Measurements from ENCODE around the gene KCNH2.
"Not testable (repeated sequence)": the region's sequence is repeated elsewhere in the genome, so short reads cannot be mapped to it uniquely, and the experiment has no call there.

Gene KCNH2, protein sequence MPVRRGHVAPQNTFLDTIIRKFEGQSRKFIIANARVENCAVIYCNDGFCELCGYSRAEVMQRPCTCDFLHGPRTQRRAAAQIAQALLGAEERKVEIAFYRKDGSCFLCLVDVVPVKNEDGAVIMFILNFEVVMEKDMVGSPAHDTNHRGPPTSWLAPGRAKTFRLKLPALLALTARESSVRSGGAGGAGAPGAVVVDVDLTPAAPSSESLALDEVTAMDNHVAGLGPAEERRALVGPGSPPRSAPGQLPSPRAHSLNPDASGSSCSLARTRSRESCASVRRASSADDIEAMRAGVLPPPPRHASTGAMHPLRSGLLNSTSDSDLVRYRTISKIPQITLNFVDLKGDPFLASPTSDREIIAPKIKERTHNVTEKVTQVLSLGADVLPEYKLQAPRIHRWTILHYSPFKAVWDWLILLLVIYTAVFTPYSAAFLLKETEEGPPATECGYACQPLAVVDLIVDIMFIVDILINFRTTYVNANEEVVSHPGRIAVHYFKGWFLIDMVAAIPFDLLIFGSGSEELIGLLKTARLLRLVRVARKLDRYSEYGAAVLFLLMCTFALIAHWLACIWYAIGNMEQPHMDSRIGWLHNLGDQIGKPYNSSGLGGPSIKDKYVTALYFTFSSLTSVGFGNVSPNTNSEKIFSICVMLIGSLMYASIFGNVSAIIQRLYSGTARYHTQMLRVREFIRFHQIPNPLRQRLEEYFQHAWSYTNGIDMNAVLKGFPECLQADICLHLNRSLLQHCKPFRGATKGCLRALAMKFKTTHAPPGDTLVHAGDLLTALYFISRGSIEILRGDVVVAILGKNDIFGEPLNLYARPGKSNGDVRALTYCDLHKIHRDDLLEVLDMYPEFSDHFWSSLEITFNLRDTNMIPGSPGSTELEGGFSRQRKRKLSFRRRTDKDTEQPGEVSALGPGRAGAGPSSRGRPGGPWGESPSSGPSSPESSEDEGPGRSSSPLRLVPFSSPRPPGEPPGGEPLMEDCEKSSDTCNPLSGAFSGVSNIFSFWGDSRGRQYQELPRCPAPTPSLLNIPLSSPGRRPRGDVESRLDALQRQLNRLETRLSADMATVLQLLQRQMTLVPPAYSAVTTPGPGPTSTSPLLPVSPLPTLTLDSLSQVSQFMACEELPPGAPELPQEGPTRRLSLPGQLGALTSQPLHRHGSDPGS

DNA sequence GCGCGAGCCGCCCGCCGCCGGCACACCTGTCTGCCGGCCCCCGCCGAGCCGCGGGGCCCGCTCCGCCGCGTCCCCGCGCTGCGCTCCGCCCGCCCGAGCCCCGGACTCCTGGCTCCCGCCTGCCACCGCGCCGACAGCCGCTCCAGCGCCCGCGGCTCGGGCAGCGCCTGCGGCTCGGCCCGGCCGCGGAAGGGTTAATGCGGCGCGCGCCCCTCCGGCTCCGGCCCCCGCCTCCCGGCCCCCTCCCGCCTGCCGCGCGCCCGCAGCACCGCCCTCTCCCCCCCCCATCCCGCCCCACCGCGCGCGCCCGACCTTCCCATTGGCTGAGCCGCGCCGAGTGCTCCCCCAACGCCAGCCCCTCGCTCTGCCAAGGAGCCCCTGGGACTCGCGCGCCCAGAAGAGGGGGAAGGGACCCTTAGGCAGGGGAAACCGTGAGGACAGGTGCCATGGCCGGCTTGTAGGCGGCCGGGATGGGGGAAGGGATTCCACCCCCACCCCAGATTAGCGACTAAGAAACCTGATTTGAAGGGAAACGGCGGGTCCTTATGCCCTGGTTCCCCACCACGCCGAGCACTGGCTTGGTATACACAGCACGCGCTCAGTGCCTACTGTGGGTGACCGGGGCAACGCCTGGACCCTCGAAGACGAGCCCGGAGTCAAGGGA, at the start of gene KCNH2:
Gene KCNH2 (minus strand): TSS at position 196 of the 664 bp plus-strand sequence. CDS start 408 bp downstream, outside the sequence.
- DNase-seq: peak; percentile 78

DNA sequence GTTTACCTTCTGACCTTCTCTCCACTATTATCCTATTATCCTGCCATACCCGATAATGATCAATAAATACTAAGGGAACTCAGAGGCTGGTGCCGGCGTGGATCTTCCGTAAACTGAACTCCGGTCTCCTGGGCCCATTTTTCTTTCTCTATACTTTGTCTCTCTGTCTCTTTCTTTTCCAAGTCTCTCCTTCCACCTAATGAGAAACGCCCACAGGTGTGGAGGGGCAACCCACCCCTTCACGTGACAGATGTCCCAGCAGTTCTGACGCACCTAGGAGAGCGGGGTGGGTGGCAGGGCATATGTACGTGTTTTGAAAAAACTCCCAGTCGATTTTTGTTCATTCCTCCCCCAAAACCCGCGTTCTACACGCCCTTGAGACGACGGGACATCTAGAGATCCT, 49.6 kb upstream of the KCNH2 start:
- not testable (repeated sequence) for DNase-seq

DNA sequence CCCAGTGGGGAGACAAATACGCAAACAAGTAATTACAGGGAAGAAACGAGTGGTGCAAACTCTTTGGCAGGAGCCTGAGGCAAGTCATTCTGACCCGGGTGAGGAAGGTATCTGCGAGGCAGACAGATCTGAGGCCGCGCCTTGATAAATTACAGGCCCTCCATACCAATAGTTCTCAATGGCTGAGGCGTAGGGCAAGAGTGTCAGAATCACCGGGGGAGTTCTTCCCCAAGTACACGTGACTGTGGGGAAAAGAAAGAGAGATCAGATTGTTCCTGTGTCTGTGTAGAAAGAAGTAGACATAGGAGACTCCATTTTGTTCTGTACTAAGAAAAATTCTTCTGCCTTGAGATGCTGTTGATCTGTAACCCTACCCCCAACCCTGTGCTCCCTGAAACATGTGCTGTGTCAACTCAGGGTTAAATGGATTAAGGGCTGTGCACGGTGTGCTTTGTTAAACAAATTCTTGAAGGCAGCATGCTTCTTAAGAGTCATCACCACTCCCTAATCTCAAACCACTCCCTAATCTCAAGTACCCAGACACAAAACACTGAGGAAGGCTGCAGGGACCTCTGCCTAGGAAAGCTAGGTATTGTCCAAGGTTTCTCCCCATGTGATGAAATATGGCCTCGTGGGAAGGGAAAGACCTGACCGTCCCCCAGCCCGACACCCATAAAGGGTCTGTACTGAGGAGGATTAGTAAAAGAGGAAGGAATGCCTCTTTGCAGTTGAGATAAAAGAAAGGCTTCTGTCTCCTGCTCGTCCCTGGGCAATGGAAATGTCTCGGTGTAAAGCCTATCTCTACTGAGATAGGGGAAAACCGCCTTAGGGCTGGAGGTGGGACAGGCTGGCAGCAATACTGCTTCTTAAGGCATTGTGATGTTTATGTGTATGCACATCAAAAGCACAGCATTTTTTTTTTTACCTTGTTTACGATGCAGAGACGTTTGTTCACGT, 48.9 kb upstream of the KCNH2 start:
- DNase-seq: not testable (repeated sequence)

DNA sequence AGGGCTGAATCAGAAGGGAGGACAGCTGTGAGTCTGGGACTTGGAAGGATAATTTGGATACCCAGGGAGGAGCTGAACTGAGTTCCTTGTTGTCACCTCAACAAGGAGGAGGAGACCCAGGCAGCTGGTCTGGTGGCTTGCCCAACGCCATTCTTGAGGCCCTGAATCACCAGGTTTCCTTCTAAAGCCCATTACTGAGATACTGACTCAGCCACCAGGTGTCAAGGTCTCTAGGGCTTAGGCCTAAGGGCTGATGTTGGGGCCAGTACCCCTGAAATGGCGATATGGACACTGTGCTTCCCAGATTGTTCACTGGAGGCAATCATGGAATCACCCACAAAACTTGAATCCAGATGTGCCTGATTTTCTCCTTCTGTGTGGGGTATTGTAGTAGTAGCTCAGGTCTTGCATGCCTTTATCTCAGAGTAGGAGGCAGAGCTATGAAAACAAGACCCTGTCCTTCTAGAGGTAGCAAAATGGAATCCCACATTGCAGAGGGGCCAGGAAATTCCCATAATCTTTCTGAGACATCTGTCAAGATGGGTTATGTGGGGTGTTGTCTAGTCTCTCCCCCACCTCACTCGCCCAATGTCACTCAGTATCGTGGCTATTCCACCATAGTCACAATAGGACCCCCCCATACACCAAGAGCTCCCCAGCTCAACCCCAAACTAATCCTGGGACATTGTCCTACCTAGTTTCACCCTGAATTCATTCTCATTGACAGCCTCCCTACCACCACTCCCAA, 48.0 kb upstream of the KCNH2 start:
- DNase-seq: peak; percentile 62

DNA sequence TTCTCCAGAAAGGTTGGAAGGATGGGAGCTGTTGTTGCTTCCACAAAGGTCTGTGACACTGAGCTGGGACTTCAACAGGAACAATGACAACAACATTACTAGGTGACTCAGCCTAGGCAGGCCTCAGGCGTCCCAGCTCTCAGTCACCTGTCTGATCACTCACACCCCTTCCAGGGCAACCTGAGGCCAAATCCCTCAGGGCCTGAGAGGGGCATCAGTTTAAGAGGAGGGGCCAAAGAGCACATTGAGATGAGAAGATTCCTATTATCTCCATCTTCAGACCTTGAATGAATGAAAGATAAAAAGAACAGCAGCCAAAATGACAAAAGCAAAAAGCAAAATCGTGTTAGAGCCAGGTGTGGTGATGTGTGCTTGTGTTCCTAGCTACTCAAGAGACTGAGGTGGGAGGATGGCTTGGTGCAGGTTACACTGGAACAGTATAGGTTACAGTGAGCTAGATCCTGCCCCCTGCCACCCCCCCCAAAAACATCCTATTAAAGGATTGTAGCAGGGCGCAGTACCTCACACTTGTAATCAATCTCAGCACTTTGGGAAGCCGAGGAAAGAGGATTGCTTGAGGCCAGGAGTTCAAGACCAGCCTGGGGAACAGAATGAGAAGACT, 46.4 kb upstream of the KCNH2 start, which contains the start of gene ATG9B:
Gene ATG9B (minus strand): TSS at position 60 of the 622 bp plus-strand sequence. CDS start 71 bp downstream, outside the sequence.
- DNase-seq: no peak

DNA sequence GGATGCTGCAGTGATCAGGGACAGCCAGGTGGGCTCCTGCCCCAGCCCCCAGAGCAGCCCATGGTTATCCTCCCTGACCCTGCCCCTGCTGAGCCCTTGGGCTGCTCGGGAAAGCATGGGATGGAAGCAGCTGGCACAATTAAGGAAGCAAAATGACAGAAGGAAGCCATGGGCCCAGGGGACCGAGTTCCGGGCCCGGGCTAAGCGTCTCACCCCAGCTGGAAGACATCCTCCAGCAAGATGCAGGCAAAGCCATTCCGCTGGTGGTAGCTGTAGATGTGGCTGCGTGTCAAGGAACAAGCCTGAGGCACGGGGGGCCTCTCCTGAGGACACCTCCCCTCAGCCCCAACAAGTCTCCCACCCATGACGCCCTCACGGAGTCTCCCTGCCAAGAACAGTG, 45.1 kb upstream of the KCNH2 start:
- DNase-seq: no peak

DNA sequence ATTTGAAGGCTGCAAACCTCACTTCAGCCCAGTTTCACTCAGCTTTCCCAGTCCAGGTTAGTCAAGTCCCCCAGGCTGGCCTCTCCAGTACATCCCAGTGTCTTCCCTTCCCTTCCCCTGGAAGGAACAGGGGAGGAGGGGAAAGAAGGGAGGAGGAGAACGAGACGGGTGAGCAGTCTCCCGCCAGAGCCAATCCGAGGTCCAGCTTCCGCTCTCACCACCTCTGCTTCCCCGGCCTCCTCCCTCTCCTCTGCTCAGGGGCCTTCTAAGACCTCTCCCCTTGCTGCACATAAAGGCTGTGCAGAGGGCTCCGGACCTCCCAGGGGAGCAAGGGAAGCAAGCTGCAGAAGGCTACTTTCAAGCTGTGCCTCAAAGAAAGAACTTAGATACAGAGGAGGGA, 42.1 kb upstream of the KCNH2 start:
- DNase-seq: no peak

DNA sequence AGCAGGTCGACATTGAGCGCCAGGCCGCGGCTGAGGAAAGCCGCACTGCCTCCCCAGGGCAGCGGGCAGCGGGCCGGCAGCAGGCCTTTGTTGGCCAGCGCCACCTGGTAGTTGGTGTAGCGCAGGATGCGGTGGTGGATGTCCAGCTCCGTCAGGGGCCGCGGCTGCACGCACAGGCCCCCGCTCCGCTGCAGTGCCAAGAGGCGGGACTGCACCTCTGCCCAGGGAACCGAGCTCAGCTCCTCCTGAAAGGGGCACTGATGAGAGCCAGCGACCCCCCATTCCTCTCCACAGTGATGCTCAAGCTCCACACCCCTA, 41.0 kb upstream of the KCNH2 start:
- DNase-seq: no peak

DNA sequence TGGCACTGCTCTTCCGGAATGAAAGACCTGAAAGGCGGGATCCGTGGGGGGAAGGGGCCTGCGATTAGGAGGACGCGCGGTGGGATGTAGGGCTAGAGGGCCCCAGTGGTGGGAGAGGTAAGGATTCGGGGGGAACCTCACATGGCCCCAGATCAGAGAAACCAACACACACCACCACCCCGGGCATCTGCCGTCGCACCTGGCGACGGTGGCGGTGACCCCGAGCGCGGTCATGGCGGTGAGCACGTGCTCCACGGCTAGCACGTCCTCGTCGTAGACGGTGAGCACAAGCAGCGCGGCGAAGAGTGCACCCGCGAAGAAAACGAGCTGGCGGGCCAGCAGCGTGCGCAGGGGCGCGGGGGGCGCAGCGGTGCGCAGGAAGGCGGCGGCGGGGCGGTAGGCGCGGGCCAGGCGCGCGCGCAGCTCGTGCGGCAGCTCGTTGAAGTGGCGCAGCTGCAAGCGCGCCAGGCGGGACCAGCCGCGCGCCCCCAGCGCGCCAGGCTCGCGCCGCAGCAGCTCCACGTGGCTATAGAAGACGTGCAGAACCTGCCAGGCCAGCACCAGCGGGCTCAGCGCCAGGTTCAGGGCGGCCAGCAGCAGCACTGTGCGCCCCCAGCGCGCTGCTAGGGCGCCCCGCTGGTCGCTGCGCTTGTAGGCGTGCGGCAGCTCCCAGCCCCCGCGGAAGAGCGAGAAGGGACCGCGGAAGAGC, 40.5 kb upstream of the KCNH2 start:
- DNase-seq: peak; percentile 65

DNA sequence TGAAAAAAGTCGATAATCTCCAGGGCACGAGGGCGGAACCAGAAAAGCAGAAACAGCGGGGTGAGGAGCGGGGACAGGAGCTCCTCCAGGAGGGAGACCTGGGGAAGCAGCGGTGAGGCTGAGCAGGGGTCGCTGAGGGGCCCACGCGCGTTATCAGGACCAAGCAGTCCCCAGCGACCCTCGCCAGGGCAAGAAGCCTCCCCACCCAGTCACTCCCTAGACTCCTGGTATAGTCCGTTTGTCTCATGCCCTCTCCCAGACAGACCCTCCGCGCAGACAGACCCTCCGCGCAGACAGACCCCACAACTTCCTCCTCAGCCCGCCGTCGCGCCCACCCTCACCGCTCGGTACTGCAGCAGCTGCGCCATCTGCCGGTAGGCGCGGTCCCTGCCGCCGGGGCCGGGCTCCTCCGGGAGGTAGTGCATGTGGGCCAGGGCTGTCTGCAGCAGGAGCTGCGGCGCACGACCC, 39.9 kb upstream of the KCNH2 start:
- DNase-seq: peak; percentile 75

DNA sequence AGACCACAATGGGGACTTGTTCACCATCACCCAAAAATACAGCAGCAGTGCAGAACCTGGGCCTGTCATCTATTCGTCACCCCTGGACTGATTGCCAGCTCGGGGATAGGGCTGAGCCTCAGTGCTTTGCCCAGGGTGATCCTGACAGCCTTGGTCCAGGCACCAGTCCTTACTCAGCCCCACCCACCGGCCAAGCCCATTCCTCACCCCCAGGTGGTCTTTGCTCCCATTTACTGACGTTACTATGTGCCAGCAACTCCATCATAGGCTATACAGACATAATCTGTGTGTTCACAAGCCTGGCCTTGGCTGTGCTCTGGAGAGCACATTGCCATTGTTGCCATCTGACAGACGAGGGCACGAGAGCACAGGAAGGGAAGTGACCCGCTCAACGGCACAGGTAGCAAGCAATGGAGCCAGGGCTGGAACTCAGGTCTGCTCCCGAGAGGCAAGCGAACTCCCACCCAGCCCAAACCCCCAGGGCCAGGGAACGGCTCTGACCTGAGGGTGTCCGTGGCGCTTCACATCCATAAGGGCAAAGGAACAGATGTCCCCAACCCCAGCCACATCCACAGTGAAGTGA, 39.3 kb upstream of the KCNH2 start:
- no peak for DNase-seq

DNA sequence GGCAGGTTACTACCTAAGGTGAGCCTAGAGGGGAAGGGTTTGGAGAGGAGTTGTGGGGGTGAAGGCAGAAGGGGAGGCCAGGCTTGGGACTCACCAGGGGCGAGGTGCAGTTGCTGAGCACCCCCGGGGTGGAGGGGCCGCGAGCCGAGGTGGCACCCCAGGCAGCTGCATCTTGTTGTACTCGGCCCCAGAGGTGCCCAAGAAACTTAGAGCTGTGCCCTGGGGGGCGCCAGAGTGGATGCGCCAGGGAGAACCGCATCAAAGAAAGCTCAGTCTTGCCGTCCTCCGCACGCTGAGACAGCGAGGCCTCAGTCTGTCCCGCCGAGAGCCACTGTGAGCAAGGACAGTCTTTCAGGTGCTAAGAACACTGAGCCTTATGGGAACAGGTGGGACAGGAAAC, 38.8 kb upstream of the KCNH2 start:
- DNase-seq: no peak

DNA sequence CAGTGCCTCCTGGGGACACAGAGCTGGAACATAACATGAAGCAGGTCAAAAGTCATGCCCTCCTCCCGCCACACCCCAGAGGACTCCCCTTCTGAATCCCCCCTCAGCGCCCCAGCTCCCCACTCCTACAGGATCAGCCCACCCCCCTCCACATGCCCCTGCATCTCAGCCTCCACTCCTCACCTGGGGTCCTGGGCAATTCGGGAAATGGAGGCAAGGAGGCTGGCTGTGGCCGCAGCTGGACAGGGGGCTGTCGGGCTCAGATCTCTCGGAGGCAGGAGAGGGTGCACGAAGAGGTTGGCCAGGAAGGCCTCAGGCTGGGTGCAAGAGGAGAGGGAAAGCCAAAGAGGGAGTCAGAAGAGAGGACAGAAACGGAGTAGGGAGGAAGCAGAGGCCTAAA, 38.4 kb upstream of the KCNH2 start:
- no peak for DNase-seq

DNA sequence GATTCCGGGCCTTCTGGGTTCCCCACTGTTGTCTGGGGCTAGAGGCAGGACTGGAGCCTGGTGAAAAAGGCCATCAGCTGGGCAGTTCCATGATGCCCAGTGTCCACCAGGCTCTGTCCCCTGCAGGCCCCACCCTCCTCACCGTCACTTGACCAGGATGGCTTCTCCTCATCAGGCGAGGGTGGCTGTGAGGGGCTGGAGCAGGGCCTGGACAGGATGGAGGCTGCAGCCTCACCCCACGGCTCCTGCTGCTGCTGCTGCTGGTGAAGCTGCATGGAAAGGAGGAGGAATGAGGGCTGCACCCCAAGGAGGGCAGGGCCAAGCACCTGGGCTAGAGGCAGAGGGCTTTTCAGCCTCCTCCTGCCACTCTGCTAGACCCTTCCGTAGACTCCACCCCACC, 37.8 kb upstream of the KCNH2 start:
- DNase-seq: no peak

DNA sequence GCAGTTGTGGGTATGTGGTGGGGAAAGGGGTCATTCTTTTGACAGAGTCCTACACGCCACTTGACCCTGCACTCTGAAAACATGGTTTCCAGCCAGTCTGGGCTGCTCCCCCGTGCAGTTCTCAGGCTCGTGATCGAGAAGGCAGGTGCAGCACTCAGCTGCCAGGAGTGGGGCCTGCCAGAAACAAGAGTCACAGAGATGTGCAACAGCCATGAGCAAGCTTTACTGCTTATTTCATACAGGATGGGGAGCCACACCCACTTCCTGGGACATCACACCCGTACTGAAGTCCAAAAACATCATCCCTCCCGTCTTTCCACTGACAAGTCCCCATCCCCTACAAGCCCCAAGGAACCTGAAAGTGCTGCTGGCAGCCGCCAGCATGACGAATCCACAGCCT, 36.8 kb upstream of the KCNH2 start:
- no peak for DNase-seq

DNA sequence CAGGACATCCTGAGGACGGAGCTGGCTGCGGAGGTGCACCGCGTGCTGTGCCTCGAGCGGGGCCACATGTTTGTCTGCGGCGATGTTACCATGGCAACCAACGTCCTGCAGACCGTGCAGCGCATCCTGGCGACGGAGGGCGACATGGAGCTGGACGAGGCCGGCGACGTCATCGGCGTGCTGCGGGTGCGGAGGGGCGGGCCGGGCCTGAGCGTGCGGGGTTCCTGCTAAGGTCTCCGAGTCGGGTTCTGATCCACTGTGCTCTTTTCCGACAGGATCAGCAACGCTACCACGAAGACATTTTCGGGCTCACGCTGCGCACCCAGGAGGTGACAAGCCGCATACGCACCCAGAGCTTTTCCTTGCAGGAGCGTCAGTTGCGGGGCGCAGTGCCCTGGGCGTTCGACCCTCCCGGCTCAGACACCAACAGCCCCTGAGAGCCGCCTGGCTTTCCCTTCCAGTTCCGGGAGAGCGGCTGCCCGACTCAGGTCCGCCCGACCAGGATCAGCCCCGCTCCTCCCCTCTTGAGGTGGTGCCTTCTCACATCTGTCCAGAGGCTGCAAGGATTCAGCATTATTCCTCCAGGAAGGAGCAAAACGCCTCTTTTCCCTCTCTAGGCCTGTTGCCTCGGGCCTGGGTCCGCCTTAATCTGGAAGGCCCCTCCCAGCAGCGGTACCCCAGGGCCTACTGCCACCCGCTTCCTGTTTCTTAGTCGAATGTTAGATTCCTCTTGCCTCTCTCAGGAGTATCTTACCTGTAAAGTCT, 35.8 kb upstream of the KCNH2 start:
- DNase-seq: peak; percentile 91

DNA sequence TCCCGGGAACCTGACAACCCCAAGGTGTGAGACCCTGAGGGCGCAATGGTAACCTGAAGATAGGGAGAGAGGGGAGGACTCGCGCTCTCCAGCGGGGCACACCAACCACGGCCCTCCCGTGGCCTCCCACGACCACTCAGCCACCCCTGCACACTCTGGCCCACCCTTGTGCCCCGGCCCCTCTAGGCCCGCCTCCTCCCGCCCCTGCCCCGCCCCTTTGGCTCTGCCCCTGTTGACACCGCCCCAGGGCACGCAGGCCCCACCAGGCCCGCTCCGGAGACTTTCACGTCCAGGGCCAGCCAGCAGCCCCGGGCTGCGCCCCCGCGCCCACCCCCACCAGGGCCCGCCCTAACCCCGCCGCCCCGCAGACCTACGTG, 35.2 kb upstream of the KCNH2 start:
- no peak for DNase-seq

DNA sequence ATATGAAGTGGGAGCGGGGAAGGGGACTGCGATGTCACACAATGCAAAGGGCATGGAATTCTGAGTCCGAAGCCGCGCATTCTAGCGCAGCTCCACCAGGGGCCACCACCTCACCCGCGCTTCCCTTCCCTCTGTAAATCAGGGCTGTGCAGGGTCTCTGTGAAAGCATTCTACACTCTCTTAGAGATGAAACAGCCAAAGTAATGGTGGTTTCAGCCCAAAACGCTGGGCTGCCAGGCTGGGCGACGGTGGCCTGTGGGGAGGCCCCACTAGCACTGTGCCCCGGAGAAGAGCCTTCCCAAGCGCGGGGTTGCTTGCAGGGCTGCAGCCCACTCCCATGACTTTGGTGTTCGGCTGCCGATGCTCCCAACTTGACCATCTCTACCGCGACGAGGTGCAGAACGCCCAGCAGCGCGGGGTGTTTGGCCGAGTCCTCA, 34.8 kb upstream of the KCNH2 start:
- no peak for DNase-seq
